C4-2B (cell line): ENCODE measurements around the gene SAMD15.

Source experiments
- ZFX ChIP-seq: fragments of 450-650 bp; IDR thresholded peaks from 2 replicates; pipeline ENCODE4 v1.6.1; 2017
- TF ChIP-seq, protein P1 (sequence below): fragments of 450-650 bp; conservative IDR thresholded peaks from 2 replicates; pipeline ENCODE4 v1.5.1; 2017; ENCODE audit warnings: mild to moderate bottlenecking

DNA sequence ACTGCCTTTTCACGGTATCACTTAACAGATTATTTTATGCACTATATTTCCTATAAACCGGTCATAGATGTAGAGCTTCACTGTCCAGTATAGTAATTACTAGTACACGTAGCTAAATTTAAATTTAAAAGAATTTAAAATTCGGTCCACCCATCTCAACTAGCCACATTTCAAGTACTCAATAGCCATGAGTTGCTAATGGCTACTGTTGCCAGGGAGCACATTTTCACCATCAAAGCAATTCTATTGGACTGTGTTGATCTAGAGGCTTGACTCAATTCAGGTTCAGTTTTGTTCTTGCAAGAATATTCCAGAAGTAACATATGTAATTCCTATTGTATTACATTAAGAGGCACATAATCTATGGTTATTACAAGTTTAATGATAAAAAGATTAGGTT lies 20.3 kb upstream of the SAMD15 start:
- TF ChIP-seq, protein P1, sequence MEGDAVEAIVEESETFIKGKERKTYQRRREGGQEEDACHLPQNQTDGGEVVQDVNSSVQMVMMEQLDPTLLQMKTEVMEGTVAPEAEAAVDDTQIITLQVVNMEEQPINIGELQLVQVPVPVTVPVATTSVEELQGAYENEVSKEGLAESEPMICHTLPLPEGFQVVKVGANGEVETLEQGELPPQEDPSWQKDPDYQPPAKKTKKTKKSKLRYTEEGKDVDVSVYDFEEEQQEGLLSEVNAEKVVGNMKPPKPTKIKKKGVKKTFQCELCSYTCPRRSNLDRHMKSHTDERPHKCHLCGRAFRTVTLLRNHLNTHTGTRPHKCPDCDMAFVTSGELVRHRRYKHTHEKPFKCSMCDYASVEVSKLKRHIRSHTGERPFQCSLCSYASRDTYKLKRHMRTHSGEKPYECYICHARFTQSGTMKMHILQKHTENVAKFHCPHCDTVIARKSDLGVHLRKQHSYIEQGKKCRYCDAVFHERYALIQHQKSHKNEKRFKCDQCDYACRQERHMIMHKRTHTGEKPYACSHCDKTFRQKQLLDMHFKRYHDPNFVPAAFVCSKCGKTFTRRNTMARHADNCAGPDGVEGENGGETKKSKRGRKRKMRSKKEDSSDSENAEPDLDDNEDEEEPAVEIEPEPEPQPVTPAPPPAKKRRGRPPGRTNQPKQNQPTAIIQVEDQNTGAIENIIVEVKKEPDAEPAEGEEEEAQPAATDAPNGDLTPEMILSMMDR: no peak
- no peak for TF ChIP-seq ZFX
